CD4-positive, alpha-beta T cell (primary cell): ENCODE data around the gene RGS4. TPM values are rescaled to one million over a fixed set of nuclear protein-coding genes. Genes with fewer than 3 reads are reported as not detected.

Experiments
- ATAC-seq: fragments of 200-7000 bp; cut with Tn5 transposase; one replicate; pipeline ENCODE4 v1.10.0; 2022; ENCODE audit warnings: mild to moderate bottlenecking; ENCODE audit not compliant: poor library complexity
- CTCF ChIA-PET: fragments of 350-600 bp; sonication (Branson Sonifier 250); formaldehyde crosslinking; loops from one replicate; lab custom pipeline; 2021; ENCODE audit warnings: antibody characterized with exemption, inconsistent platforms; lab: Charles Lee
- POLR2A ChIA-PET: fragments of 350-600 bp; sonication (Branson Sonifier 250); formaldehyde crosslinking; loops from one replicate; lab custom pipeline; 2021; ENCODE audit warnings: antibody characterized with exemption, inconsistent platforms; lab: Charles Lee
- DNase-seq, 14 experiments: peaks; one replicate each; pipeline ENCODE4 v3.0.0-alpha.2; 2013 to 2020; ENCODE audit warnings: mixed read lengths in 2 of 14
- H3K27ac ChIP-seq, 2 donors: one replicate each; pipeline versions ENCODE4 v1.5.1 to v1.7.0; 2013; ENCODE audit warnings: low read length in 2 of 2, low read depth in 1 of 2, mild to moderate bottlenecking in 1 of 2
- H3K27me3 ChIP-seq, 2 experiments: 1 replicate in 1 of 2; 2 replicates in 1 of 2; pipeline versions ENCODE4 v1.6.1 to v1.7.0; 2013; ENCODE audit warnings: low read length in 2 of 2, control low read depth in 1 of 2, mild to moderate bottlenecking in 1 of 2, moderate library complexity in 1 of 2; ENCODE audit not compliant: insufficient read depth in 2 of 2, control insufficient read depth in 1 of 2
- H3K36me3 ChIP-seq: one replicate; pipeline ENCODE4 v1.6.1; 2013; ENCODE audit warnings: low read length, control low read depth; ENCODE audit not compliant: insufficient read depth
- H3K4me1 ChIP-seq: one replicate; pipeline ENCODE4 v1.6.1; 2013; ENCODE audit warnings: low read length, control low read depth; ENCODE audit not compliant: insufficient read depth
- H3K4me3 ChIP-seq: one replicate; pipeline ENCODE4 v1.5.1; 2013; ENCODE audit warnings: mild to moderate bottlenecking, low read length, moderate library complexity
- H3K9me3 ChIP-seq, 2 experiments: 1 replicate in 1 of 2; 2 replicates in 1 of 2; pipeline versions ENCODE4 v1.6.1 to v1.7.0; 2013; ENCODE audit warnings: low read length in 2 of 2, mild to moderate bottlenecking in 2 of 2, control low read depth in 1 of 2, moderate library complexity in 1 of 2; ENCODE audit not compliant: control insufficient read depth in 1 of 2, insufficient read depth in 1 of 2
- H3K27ac Mint-ChIP-seq: one replicate; pipeline ENCODE4 v1.8.0; 2020; ENCODE audit warnings: mixed read lengths
- H3K27me3 Mint-ChIP-seq: one replicate; pipeline ENCODE4 v1.8.0; 2021; ENCODE audit warnings: mixed read lengths
- H3K36me3 Mint-ChIP-seq: one replicate; pipeline ENCODE4 v1.8.0; 2021; ENCODE audit warnings: low read depth, mixed read lengths
- H3K4me1 Mint-ChIP-seq: one replicate; pipeline ENCODE4 v1.8.0; 2021; ENCODE audit warnings: low read depth, mixed read lengths
- H3K4me3 Mint-ChIP-seq: one replicate; pipeline ENCODE4 v1.8.0; 2020; ENCODE audit warnings: mild to moderate bottlenecking, mixed read lengths
- H3K9me3 Mint-ChIP-seq: one replicate; pipeline ENCODE4 v1.8.0; 2020; ENCODE audit warnings: mixed read lengths
- intact Hi-C, 2 experiments: fragments of 100-400 bp; cut with DNase I in 1 of 2; cut with micrococcal nuclease in 1 of 2; formaldehyde crosslinking; loops; one replicate each; pipeline versions ENCODE4 v1.15.1 to v1.9.0; 2023 to 2025; cut with DNase I, micrococcal nuclease
- total RNA-seq, 174 experiments: library from RNA in 2 of 174; stranded (reverse) in 2 of 174; gene quantifications; one replicate each; pipeline ENCODE4 v1.2.3 and lab custom pipeline; 2021 to 2026
- TF ChIP-seq, protein P1 (sequence below): fragments of 200-600 bp; IDR thresholded peaks from one replicate; pipeline ENCODE4 v1.8.0; 2022; ENCODE audit warnings: antibody characterized with exemption, mild to moderate bottlenecking

Gene RGS4
- total RNA-seq, 2 experiments from 2014 or later = not detected

GRCh38 chr1:163047951-163048659 is 21.1 kb upstream of the RGS4 start:
- DNase-seq (no peak), ATAC-seq (no peak)
- Histone ChIP-seq H3K4me1 (no peaks in the 10 kb centered on the region), H3K27me3 (no peaks in the 10 kb centered on the region), H3K36me3 (no peaks in the 10 kb centered on the region), H3K9me3 (no peaks in the 10 kb centered on the region), H3K27ac (no peak overlapping the region), H3K4me3 (no peak overlapping the region)
- Mint-ChIP-seq H3K4me3 (no peak overlapping the region), H3K36me3 (no peaks in the 10 kb centered on the region), H3K27ac (no peak overlapping the region), H3K9me3 (no peaks in the 10 kb centered on the region), H3K4me1 (no peaks in the 10 kb centered on the region), H3K27me3 (peaks cover 20% of the 10 kb centered on the region)
- CTCF ChIA-PET = no interaction called here
- intact Hi-C loops = no loop called here
- POLR2A ChIA-PET = no interaction called here
- TF ChIP-seq, protein P1, sequence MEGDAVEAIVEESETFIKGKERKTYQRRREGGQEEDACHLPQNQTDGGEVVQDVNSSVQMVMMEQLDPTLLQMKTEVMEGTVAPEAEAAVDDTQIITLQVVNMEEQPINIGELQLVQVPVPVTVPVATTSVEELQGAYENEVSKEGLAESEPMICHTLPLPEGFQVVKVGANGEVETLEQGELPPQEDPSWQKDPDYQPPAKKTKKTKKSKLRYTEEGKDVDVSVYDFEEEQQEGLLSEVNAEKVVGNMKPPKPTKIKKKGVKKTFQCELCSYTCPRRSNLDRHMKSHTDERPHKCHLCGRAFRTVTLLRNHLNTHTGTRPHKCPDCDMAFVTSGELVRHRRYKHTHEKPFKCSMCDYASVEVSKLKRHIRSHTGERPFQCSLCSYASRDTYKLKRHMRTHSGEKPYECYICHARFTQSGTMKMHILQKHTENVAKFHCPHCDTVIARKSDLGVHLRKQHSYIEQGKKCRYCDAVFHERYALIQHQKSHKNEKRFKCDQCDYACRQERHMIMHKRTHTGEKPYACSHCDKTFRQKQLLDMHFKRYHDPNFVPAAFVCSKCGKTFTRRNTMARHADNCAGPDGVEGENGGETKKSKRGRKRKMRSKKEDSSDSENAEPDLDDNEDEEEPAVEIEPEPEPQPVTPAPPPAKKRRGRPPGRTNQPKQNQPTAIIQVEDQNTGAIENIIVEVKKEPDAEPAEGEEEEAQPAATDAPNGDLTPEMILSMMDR = no peak

DNA sequence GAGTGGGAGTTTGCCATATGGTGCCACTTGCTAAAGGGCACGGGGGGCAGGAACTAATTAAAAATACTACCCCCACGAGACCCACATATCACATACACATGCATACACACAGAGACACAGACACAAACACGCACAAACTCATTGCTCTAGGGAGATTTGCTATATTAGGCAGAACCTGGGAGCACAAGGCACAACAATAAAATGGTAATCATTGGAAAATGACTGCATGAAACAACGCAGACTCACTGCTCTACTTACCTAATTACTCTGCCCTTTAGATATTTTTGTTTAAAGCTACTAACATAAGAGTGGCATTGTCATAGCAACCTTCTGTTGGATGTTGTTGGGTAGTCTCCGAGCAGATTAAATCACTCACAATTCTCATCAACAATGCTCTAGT is 20.3 kb upstream of the RGS4 start:
- Mint-ChIP-seq H3K4me1 (no peaks in the 10 kb centered on the region), H3K36me3 (no peaks in the 10 kb centered on the region), H3K4me3 (no peak overlapping the region), H3K27me3 (peaks cover 26% of the 10 kb centered on the region), H3K27ac (no peak overlapping the region), H3K9me3 (no peaks in the 10 kb centered on the region)
- ChIA-PET POLR2A (no interaction called here), CTCF (no interaction called here)
- H3K4me3 ChIP-seq = no peak overlapping the region
- H3K27me3 ChIP-seq = no peaks in the 10 kb centered on the region
- ATAC-seq (no peak), DNase-seq (no peak)
- no peaks in the 10 kb centered on the region for H3K4me1 ChIP-seq
- TF ChIP-seq, protein P1 = no peak
- H3K27ac ChIP-seq = no peak overlapping the region
- no peaks in the 10 kb centered on the region for H3K36me3 ChIP-seq
- H3K9me3 ChIP-seq = no peaks in the 10 kb centered on the region
- intact Hi-C loops = no loop called here

DNA sequence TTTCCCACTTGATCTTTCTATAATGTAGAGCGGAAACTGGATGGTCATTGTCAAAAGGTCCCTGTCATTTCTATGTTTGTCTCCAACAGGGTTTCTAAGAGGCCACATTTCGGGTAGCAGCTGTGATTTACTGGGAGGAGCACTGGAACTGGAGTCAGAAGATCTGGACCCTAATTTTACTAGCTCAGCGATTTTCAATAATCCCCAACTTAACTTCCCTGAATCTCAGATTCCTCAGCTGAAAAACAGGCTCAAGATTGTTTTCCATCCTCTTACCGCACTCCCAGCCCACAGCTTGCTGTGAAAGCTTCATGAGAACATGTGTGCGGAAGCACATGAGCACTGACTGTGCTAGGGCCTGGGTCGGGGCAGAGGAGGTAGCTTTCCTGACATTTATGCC is 19.9 kb upstream of the RGS4 start:
- CTCF ChIA-PET = no interaction called here
- no peaks in the 10 kb centered on the region for H3K4me1 Mint-ChIP-seq
- DNase-seq (no peak), ATAC-seq (no peak)
- Histone ChIP-seq H3K4me1 (no peaks in the 10 kb centered on the region), H3K27me3 (no peaks in the 10 kb centered on the region), H3K36me3 (no peaks in the 10 kb centered on the region), H3K27ac (no peak overlapping the region), H3K4me3 (no peak overlapping the region), H3K9me3 (no peaks in the 10 kb centered on the region)
- POLR2A ChIA-PET = no interaction called here
- H3K36me3 Mint-ChIP-seq = no peaks in the 10 kb centered on the region
- H3K27ac Mint-ChIP-seq = no peak overlapping the region
- intact Hi-C loops = no loop called here
- TF ChIP-seq, protein P1 = no peak
- H3K4me3 Mint-ChIP-seq = no peak overlapping the region
- no peaks in the 10 kb centered on the region for H3K9me3 Mint-ChIP-seq
- peaks cover 25% of the 10 kb centered on the region for H3K27me3 Mint-ChIP-seq
